HG03066 (cell line): Measurements from ENCODE around the gene PTDSS2.
"Not testable (repeated sequence)": the region's sequence is repeated elsewhere in the genome, so short reads cannot be mapped to it uniquely, and the experiment has no call there.

Experiments
- ATAC-seq: cut with Tn5 transposase; IDR thresholded peaks from one replicate; pipeline ENCODE4 v1.9.1; 2021; ENCODE audit warnings: low read depth; ENCODE audit not compliant: unreplicated experiment

PTDSS2 gene

DNA sequence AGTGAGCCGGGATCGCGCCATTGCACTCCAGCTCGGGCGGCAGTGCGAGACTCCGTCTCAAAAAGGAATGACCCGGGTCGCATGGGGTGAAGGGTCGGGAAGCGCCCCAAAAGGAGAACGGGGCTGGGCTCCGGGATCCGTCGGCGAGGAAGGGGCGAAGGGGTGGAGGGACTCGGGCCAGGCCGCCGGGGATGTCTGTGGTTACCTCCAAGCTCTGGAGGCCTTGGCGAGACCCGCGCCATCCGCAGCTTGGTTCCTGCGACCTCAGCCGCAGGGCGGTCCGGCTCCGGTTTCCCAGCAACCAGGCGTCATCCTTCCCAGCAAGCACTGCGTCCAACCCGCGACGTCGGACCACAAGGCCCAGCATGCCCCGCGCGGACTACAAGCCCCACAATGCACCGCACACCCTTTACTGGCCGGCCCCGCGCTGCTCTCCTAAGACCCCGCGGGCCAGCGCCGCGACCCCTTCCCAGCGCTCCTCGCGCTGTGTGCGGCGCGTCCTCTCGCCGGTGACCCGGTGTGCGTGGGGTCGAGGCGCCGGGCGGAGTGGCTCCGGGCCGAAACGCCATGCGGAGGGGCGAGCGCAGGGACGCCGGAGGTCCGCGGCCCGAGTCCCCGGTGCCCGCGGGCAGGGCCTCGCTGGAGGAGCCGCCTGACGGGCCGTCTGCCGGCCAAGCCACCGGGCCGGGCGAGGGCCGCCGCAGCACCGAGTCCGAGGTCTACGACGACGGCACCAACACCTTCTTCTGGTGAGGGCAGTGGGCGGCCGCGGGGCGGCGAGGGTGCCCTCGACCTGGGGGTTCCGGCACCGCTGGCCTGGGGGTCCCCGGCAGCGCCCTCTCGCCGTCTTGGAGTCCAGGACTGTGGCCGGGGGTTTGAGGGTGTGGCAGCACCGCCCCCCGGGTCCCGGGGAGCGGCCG, at the start of gene PTDSS2:
Gene PTDSS2 (plus strand): TSS at position 391 of the 920 bp plus-strand sequence. CDS start 177 bp downstream, at position 568.
- peak; percentile 76 for ATAC-seq

- not testable (repeated sequence) for ATAC-seq
These were observed 48.9 kb upstream of the PTDSS2 start for GRCh38 chr11:401196-401595.

- ATAC-seq, result no peak
These were observed 46.9 kb upstream of the PTDSS2 start for GRCh38 chr11:403021-403760.

DNA sequence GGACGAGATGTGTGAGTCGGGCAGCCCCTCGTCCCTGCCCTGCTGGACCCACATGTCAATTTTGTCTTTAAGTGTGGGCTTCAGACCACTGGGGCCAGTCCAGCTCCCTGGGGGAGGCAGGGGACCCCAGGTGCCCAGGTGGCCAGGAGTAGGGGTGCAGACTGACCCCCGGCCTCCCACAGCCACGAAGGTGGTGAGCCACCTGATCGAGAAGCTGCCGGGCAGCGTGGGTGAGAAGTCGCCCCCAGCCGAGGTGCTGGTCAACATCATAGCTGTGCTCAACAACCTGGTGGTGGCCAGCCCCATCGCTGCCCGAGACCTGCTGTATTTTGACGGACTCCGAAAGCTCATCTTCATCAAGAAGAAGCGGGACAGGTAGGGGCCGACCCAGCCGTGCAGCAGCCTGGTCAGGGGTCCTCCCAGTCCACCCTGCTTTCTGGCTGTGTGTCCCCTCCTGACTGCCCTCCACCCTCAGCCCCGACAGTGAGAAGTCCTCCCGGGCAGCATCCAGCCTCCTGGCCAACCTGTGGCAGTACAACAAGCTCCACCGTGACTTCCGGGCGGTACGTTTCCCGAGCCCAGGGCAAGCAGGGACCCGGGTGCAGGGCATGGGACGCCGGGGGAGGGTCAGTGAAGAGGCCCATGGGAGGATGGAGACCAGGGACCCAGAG, 46.2 kb upstream of the PTDSS2 start:
- ATAC-seq, result no peak

DNA sequence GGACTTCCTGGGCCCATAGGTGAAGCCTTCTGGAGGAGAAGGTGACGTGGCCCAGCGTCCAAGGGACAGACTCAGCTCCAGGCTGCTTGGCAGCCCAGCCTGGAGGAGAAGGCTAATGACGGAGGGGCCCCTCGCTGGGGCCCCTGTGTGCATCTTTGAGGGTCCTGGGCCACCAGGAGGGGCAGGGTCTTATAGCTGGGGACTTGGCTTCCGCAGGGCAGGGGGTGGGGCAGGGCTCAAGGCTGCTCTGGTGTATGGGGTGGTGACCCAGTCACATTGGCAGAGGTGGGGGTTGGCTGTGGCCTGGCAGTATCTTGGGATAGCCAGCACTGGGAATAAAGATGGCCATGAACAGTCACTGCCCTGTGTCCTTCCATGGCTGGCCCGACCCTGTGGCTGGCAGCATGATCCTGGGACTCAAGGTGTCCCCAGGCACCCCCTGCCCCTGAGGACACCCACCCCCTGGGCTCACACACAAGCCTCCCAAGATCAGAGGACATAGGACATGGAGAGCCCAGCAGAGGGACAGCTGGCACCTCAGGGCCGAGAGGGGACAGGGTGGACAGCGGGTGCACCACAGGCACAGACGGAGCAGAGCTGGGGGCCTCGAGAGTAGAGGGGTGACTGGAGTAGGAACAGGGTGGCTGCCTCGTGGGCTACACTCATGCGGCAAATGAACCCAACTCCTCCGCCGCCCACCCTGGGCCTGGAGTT, 45.4 kb upstream of the PTDSS2 start:
- no peak for ATAC-seq

GRCh38 chr11:405323-405953, 44.6 kb upstream of the PTDSS2 start:
- ATAC-seq, result no peak

GRCh38 chr11:405954-406795, 43.9 kb upstream of the PTDSS2 start:
- ATAC-seq, result no peak

- peak; percentile 86 for ATAC-seq
These were observed 43.1 kb upstream of the PTDSS2 start for GRCh38 chr11:406796-407650.

DNA sequence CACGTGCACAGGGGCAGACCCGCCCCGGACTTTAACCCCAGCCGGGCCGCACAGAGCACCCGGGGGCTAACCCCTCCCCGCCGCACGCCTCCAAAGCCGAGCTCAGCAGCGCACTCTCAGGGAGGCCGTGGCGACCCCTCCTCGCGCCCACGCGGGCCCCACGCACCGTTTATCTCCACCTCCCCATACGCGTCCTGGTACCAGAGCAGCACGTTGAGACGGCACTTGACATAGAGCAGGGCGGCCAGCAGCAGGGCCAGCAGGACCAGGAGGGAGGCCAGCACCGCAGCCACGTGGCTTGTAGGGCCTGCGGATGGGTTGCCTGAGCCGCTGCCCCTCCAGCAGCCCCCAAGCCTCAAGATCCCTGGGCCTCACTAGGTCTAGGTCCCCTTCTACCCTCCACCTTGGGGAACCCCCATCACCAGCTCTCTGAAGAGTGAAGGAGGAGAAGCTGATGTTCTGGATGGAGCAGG, 42.4 kb upstream of the PTDSS2 start:
- ATAC-seq, result no peak

- ATAC-seq, result no peak
These were observed 41.7 kb upstream of the PTDSS2 start for GRCh38 chr11:408154-409007.

- no peak for ATAC-seq
These were observed 41.0 kb upstream of the PTDSS2 start for GRCh38 chr11:409008-409599.

- ATAC-seq, result no peak
These were observed 40.2 kb upstream of the PTDSS2 start for GRCh38 chr11:409600-410483.

- not testable (repeated sequence) for ATAC-seq
These were observed 39.4 kb upstream of the PTDSS2 start for GRCh38 chr11:410711-411110.

GRCh38 chr11:411520-411919, 38.6 kb upstream of the PTDSS2 start:
- not testable (repeated sequence) for ATAC-seq

DNA sequence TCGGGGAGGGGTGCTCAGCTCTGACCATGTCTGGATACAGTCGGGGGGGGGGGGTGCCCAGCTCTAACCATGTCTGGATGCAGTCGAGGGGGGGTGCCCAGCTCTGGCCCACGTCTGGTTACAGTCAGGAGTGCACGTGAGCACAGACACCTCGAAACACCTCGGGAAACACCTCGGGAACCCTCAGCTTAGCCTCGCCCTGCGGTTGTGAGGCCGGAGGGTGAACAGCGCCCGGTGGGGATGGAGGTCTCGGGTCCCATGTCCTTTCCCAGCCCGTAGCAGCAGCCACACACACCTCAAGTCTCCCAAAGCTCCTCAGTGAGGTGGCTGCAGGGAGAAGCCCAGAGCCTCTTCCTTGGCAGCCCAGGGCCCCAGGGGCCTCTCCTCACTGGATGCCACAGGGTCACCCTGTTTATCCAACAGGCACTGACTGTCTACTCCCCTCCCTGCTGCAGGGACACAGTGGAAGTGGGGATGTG, 37.4 kb upstream of the PTDSS2 start:
- no peak for ATAC-seq
